DOHH2 (cell line): ENCODE data around the gene SLC6A3.

Experiments used
- H3F3A ChIP-seq: fragments of 200-600 bp; sonication (generic), shearing (Covaris generic); 2 replicates; pipeline ENCODE4 v1.6.0; 2016; ENCODE audit warnings: antibody characterized with exemption, mild to moderate bottlenecking; ENCODE audit not compliant: control insufficient read depth, insufficient read depth
- H3K27ac ChIP-seq: fragments of 200-600 bp; sonication (generic); 2 replicates; pipeline ENCODE4 v1.5.1; 2014; ENCODE audit warnings: low read depth, mild to moderate bottlenecking, low read length, moderate library complexity
- H3K27me3 ChIP-seq: fragments of 200-600 bp; sonication (generic); 2 replicates; pipeline ENCODE4 v1.6.1; 2014; ENCODE audit warnings: mild to moderate bottlenecking, low read length, mixed read lengths; ENCODE audit not compliant: control insufficient read depth
- H3K36me3 ChIP-seq: fragments of 200-600 bp; sonication (generic); 2 replicates; pipeline ENCODE4 v1.6.1; 2014; ENCODE audit warnings: mild to moderate bottlenecking, low read length, moderate library complexity, mixed read lengths; ENCODE audit not compliant: control insufficient read depth
- H3K4me1 ChIP-seq: fragments of 200-600 bp; sonication (generic); 2 replicates; pipeline ENCODE4 v1.6.1; 2014; ENCODE audit warnings: mild to moderate bottlenecking, low read length, mixed read lengths; ENCODE audit not compliant: control insufficient read depth
- H3K4me2 ChIP-seq: fragments of 200-600 bp; sonication (generic); 2 replicates; pipeline ENCODE4 v1.6.0; 2014; ENCODE audit warnings: mild to moderate bottlenecking, low read length, moderate library complexity
- H3K4me3 ChIP-seq: fragments of 200-600 bp; sonication (generic); 2 replicates; pipeline ENCODE4 v1.5.1; 2014; ENCODE audit warnings: mild to moderate bottlenecking, low read length, mixed read lengths
- H3K79me2 ChIP-seq: fragments of 200-600 bp; sonication (generic); 2 replicates; pipeline ENCODE4 v1.6.1; 2014; ENCODE audit warnings: mild to moderate bottlenecking, low read length, mixed read lengths; ENCODE audit not compliant: control insufficient read depth
- H3K9me2 ChIP-seq: fragments of 200-600 bp; sonication (generic); replicated peaks from 2 replicates; pipeline ENCODE4 v1.6.1; 2014; ENCODE audit warnings: mild to moderate bottlenecking, low read length, mixed read lengths; ENCODE audit not compliant: control insufficient read depth
- H3K9me3 ChIP-seq: fragments of 200-600 bp; sonication (generic); 2 replicates; pipeline ENCODE4 v1.6.1; 2014; ENCODE audit warnings: antibody characterized with exemption, low read length, mixed read lengths; ENCODE audit not compliant: control insufficient read depth, insufficient read depth
- H4K20me1 ChIP-seq: fragments of 200-600 bp; sonication (generic); 2 replicates; pipeline ENCODE4 v1.6.0; 2014; ENCODE audit warnings: low read depth, mild to moderate bottlenecking, antibody characterized with exemption, low read length, moderate library complexity; ENCODE audit not compliant: control insufficient read depth, insufficient read depth
- CTCF ChIP-seq: fragments of 200-600 bp; sonication (generic); IDR thresholded peaks from one replicate; pipeline ENCODE4 v1.5.1; 2014; ENCODE audit warnings: antibody characterized with exemption, mild to moderate bottlenecking, low read depth, low read length; ENCODE audit not compliant: poor library complexity, severe bottlenecking
- EZH2phosphoT487 ChIP-seq: fragments of 200-600 bp; sonication (generic); IDR thresholded peaks from 2 replicates; pipeline ENCODE4 v1.6.1; 2017; ENCODE audit warnings: borderline replicate concordance, mild to moderate bottlenecking, antibody characterized with exemption, low read length, moderate library complexity, mixed read lengths

The SLC6A3 gene

GRCh38 chr5:1479066-1479465 is 33.8 kb upstream of the SLC6A3 start:
- H3K79me2 ChIP-seq, result no peaks in the 10 kb centered on the region; the same call in 1 of the 2 replicates
- no peaks in the 10 kb centered on the region for H3F3A ChIP-seq
- no peaks in the 10 kb centered on the region for H3K9me3 ChIP-seq
- no peaks in the 10 kb centered on the region for H3K27me3 ChIP-seq
- peaks cover 37% of the 10 kb centered on the region for H3K4me1 ChIP-seq
- TF ChIP-seq EZH2phosphoT487 (no peak), CTCF (no peak)
- H3K27ac ChIP-seq, result no peak overlapping the region
- H3K4me3 ChIP-seq, result no peak overlapping the region
- H4K20me1 ChIP-seq, result no peaks in the 10 kb centered on the region
- H3K9me2 ChIP-seq, result no peaks in the 10 kb centered on the region
- H3K4me2 ChIP-seq, result no peak overlapping the region
- H3K36me3 ChIP-seq, result peaks cover 64% of the 10 kb centered on the region

- Histone ChIP-seq H3K27ac (no peak overlapping the region), H3K36me3 (peaks cover 64% of the 10 kb centered on the region), H3K27me3 (no peaks in the 10 kb centered on the region), H3K79me2 (no peaks in the 10 kb centered on the region; the same call in 1 of the 2 replicates), H3K4me2 (no peak overlapping the region), H3F3A (no peaks in the 10 kb centered on the region), H3K4me1 (peaks cover 37% of the 10 kb centered on the region), H4K20me1 (no peaks in the 10 kb centered on the region), H3K4me3 (no peak overlapping the region), H3K9me3 (no peaks in the 10 kb centered on the region), H3K9me2 (no peaks in the 10 kb centered on the region)
- TF ChIP-seq EZH2phosphoT487, result no peak
- no peak for TF ChIP-seq CTCF
Observed at GRCh38 chr5:1478271-1479035, 33.2 kb upstream of the SLC6A3 start.

- no peaks in the 10 kb centered on the region for H3K9me3 ChIP-seq
- H3K27ac ChIP-seq, result no peak overlapping the region
- H3K4me2 ChIP-seq, result no peak overlapping the region
- no peaks in the 10 kb centered on the region for H3F3A ChIP-seq
- peaks cover 29% of the 10 kb centered on the region for H3K4me1 ChIP-seq
- peaks cover 68% of the 10 kb centered on the region for H3K36me3 ChIP-seq
- no peak overlapping the region for H3K4me3 ChIP-seq
- no peaks in the 10 kb centered on the region for H3K9me2 ChIP-seq
- no peaks in the 10 kb centered on the region for H4K20me1 ChIP-seq
- no peaks in the 10 kb centered on the region for H3K27me3 ChIP-seq
- TF ChIP-seq CTCF (no peak), EZH2phosphoT487 (no peak)
- H3K79me2 ChIP-seq, result no peaks in the 10 kb centered on the region; the same call in 1 of the 2 replicates
Observed at GRCh38 chr5:1477341-1477740, 32.1 kb upstream of the SLC6A3 start.
